Caco-2 (cell line): ENCODE data around the gene TIMM17A. TPM values are rescaled to one million over a fixed set of nuclear protein-coding genes. Genes with fewer than 3 reads are reported as not detected.

Source experiments
- BruUV-seq: library from RNA; stranded (reverse); fragments of 400-500 nt; replicated peaks from 2 replicates; lab custom pipeline; 2021; lab: Mats Ljungman, UMichigan
- CTCF ChIA-PET: fragments of 300-600 bp; sonication (Branson Sonifier 250); formaldehyde crosslinking; loops from one replicate; lab custom pipeline; 2022; ENCODE audit warnings: antibody characterized with exemption; lab: Charles Lee
- POLR2A ChIA-PET: fragments of 300-600 bp; sonication (Branson Sonifier 250); formaldehyde crosslinking; loops from one replicate; lab custom pipeline; 2022; ENCODE audit warnings: antibody characterized with exemption; lab: Charles Lee
- DNase-seq, 2 experiments: peaks; one replicate each; pipeline versions ENCODE4 v3.0.0 to v3.0.0-alpha.2; 2020 to 2022
- H3K27me3 ChIP-seq: replicated peaks from 2 replicates; pipeline ENCODE4 v1.6.0; 2011; ENCODE audit warnings: low read length; ENCODE audit not compliant: control insufficient read depth, insufficient read depth
- H3K36me3 ChIP-seq: 2 replicates; pipeline ENCODE4 v1.5.1; 2011; ENCODE audit warnings: low read length; ENCODE audit not compliant: control insufficient read depth, insufficient read depth
- H3K4me1 ChIP-seq: fragments of 250-450 bp; sonication (Bioruptor Pico); 2 replicates; pipeline ENCODE4 v1.5.1; 2020; ENCODE audit warnings: mild to moderate bottlenecking
- H3K4me3 ChIP-seq: 2 replicates; pipeline ENCODE4 v1.5.1; 2011; ENCODE audit warnings: low read depth, mild to moderate bottlenecking, control low read depth, low read length
- H3K9me3 ChIP-seq: fragments of 250-450 bp; sonication (Bioruptor Pico); 2 replicates; pipeline ENCODE4 v1.5.1; 2020; ENCODE audit warnings: mild to moderate bottlenecking, moderate library complexity
- H3K27ac Mint-ChIP-seq: one replicate; pipeline ENCODE4 v1.8.0; 2022; ENCODE audit warnings: mixed read lengths; ENCODE audit not compliant: unreplicated experiment
- H3K27me3 Mint-ChIP-seq: one replicate; pipeline ENCODE4 v1.8.0; 2022; ENCODE audit warnings: mixed read lengths; ENCODE audit not compliant: insufficient read depth, unreplicated experiment
- H3K36me3 Mint-ChIP-seq: one replicate; pipeline ENCODE4 v1.8.0; 2022; ENCODE audit warnings: mild to moderate bottlenecking, mixed read lengths; ENCODE audit not compliant: insufficient read depth, unreplicated experiment
- H3K4me1 Mint-ChIP-seq: one replicate; pipeline ENCODE4 v1.8.0; 2022; ENCODE audit warnings: low read depth, mixed read lengths; ENCODE audit not compliant: unreplicated experiment
- H3K4me3 Mint-ChIP-seq: one replicate; pipeline ENCODE4 v1.8.0; 2022; ENCODE audit warnings: mild to moderate bottlenecking, moderate library complexity, mixed read lengths; ENCODE audit not compliant: unreplicated experiment
- H3K9me3 Mint-ChIP-seq: one replicate; pipeline ENCODE4 v1.8.0; 2022; ENCODE audit warnings: mixed read lengths; ENCODE audit not compliant: unreplicated experiment
- intact Hi-C: fragments of 100-400 bp; cut with micrococcal nuclease; formaldehyde crosslinking; loops from one replicate; pipeline ENCODE4 v1.10.0; 2022; ENCODE audit not compliant: unreplicated experiment
- total RNA-seq: library from RNA; stranded (reverse); gene quantifications from 2 replicates; pipeline ENCODE4 v1.2.3, GENCODE V29; 2022
- TF ChIP-seq, protein P1 (sequence below), 2 experiments: fragments of 200-600 bp in 1 of 2; IDR thresholded peaks; 1 replicate in 1 of 2; 2 replicates in 1 of 2; pipeline versions ENCODE4 v1.5.1 to v1.8.0; 2011 to 2022; ENCODE audit warnings: antibody characterized with exemption in 1 of 2, control low read depth in 1 of 2, inconsistent platforms in 1 of 2, low read depth in 1 of 2, low read length in 1 of 2, mild to moderate bottlenecking in 1 of 2, moderate library complexity in 1 of 2; ENCODE audit not compliant: insufficient read depth in 1 of 2, severe bottlenecking in 1 of 2, unreplicated experiment in 1 of 2

Gene TIMM17A
- total RNA-seq, 1 experiment from 2014 or later, result 63.7 TPM

DNA sequence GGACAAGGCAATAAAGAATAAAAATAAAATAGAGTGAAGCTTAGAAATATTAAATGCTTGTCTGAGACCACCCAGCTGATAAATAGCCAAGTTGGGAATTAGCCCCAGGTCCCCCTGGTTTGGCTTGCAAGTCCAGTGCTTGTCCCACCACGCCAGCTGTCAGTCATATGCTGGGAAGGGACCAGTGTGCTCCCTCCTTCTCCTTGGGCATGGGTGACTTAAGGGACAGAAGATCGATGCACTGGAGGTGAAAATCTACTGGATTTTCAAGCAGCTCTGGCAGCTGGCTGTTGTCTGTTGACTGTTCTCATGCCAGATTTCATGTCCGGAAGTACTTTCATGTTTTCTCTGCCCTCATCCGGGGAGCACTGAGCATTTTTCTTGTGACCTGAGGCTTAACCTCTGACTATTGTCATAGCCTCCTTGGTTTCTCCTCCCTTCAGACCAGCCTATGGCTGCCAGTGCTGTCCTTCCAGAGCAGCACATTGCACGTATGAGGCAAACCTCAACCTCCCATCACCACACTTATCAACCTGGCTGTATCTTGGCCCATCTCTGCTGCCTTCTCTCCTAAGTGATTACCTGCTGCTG, 21.4 kb upstream of the TIMM17A start:
- Mint-ChIP-seq H3K27me3 (peaks cover 4% of the 10 kb centered on the region), H3K27ac (no peak overlapping the region), H3K4me1 (no peaks in the 10 kb centered on the region), H3K9me3 (no peaks in the 10 kb centered on the region), H3K4me3 (no peak overlapping the region), H3K36me3 (no peaks in the 10 kb centered on the region)
- Histone ChIP-seq H3K9me3 (no peaks in the 10 kb centered on the region), H3K36me3 (no peaks in the 10 kb centered on the region), H3K4me1 (peaks cover 11% of the 10 kb centered on the region; the same call in 1 of the 2 replicates), H3K4me3 (no peak overlapping the region), H3K27me3 (no peaks in the 10 kb centered on the region)
- DNase-seq, result no peak
- intact Hi-C loops, result no loop called here
- ChIA-PET POLR2A (no interaction called here), CTCF (no interaction called here)
- TF ChIP-seq, protein P1, sequence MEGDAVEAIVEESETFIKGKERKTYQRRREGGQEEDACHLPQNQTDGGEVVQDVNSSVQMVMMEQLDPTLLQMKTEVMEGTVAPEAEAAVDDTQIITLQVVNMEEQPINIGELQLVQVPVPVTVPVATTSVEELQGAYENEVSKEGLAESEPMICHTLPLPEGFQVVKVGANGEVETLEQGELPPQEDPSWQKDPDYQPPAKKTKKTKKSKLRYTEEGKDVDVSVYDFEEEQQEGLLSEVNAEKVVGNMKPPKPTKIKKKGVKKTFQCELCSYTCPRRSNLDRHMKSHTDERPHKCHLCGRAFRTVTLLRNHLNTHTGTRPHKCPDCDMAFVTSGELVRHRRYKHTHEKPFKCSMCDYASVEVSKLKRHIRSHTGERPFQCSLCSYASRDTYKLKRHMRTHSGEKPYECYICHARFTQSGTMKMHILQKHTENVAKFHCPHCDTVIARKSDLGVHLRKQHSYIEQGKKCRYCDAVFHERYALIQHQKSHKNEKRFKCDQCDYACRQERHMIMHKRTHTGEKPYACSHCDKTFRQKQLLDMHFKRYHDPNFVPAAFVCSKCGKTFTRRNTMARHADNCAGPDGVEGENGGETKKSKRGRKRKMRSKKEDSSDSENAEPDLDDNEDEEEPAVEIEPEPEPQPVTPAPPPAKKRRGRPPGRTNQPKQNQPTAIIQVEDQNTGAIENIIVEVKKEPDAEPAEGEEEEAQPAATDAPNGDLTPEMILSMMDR (IDR thresholded peaks at IDR 0.05; ENCODE audit: insufficient read depth in 1 of 2, low read depth in 1 of 2, low read length in 1 of 2, severe bottlenecking in 1 of 2, unreplicated experiment in 1 of 2), result no peak
- BruUV-seq, result no TSS peak

DNA sequence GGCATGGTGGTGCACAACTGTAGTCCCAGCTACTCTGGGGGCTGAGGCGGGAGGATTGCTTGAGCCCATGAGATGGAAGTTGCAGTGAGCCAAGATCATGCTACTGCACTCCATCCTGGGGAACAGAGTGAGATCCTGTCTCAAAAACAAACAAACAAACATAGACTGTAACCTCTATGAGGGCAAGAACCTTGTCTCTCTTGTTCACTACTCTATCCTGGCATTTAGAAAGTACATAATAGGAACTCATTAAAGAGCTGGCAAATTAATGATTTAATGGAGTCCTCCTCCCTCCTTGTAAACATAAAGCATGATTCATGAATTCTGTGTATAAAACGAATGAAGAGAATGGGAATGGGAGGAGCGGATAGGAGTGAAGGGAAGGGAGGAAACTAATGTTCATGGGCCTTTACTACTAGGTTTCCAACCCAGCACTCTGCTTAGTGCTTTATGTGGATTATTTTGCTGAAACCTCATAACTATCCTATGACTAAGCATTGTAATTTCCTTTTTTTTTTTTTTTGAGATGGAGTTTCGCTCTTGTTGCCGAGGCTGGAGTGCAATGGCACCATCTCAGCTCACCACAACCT, 17.6 kb upstream of the TIMM17A start:
- ChIA-PET POLR2A (no interaction called here), CTCF (interaction anchor here (0.7 kb wide), 1 partner anchor 13 kb away, joined by 3 read pairs; no protein-coding TSS in a partner anchor)
- Histone ChIP-seq H3K4me3 (no peak overlapping the region), H3K9me3 (no peaks in the 10 kb centered on the region), H3K36me3 (no peaks in the 10 kb centered on the region), H3K4me1 (no peaks in the 10 kb centered on the region), H3K27me3 (no peaks in the 10 kb centered on the region)
- peaks cover 4% of the 10 kb centered on the region for H3K27me3 Mint-ChIP-seq
- no peak overlapping the region for H3K27ac Mint-ChIP-seq
- TF ChIP-seq, protein P1 (IDR thresholded peaks at IDR 0.05; ENCODE audit: insufficient read depth in 1 of 2, low read depth in 1 of 2, low read length in 1 of 2, severe bottlenecking in 1 of 2, unreplicated experiment in 1 of 2), result no peak
- no peaks in the 10 kb centered on the region for H3K9me3 Mint-ChIP-seq
- no TSS peak for BruUV-seq
- no peaks in the 10 kb centered on the region for H3K36me3 Mint-ChIP-seq
- intact Hi-C loops, result no loop called here
- no peak for DNase-seq
- H3K4me3 Mint-ChIP-seq, result no peak overlapping the region
- H3K4me1 Mint-ChIP-seq, result no peaks in the 10 kb centered on the region

DNA sequence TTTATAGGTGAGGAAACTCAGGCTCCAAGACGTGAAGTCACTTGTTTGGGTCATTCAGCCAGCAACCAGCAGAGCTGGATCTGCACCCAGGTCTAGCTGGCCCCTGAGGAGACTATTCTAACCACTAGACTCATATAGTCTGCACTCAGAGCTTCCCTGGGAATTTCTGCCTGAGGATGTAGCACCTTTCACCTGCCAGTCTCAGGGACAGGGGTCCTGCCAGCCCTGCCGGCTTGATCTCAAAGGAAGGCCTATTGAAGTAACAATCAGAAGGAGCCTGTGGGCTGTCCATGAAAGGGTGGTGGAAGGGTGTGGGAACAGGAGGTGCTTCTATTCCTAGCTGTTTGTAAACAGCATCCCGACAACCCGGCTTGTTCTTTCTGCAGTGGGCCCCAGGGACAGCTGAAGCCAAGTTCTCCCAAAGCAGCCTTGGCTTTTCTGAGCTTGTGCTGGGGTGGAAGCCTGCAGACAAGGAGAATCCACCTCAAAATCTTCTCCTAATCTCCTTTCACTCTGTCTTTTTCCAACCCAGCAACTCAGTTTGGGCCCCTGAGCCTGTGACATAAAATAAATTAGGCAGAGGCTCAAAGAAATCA, 16.8 kb upstream of the TIMM17A start:
- Mint-ChIP-seq H3K27ac (no peak overlapping the region), H3K36me3 (no peaks in the 10 kb centered on the region), H3K4me1 (no peaks in the 10 kb centered on the region), H3K27me3 (peaks cover 4% of the 10 kb centered on the region), H3K4me3 (no peak overlapping the region), H3K9me3 (no peaks in the 10 kb centered on the region)
- TF ChIP-seq, protein P1 (IDR thresholded peaks at IDR 0.05; ENCODE audit: insufficient read depth in 1 of 2, low read depth in 1 of 2, low read length in 1 of 2, severe bottlenecking in 1 of 2, unreplicated experiment in 1 of 2), result no peak
- H3K4me3 ChIP-seq, result no peak overlapping the region
- no peak for DNase-seq
- H3K36me3 ChIP-seq, result no peaks in the 10 kb centered on the region
- no peaks in the 10 kb centered on the region for H3K9me3 ChIP-seq
- no peaks in the 10 kb centered on the region for H3K27me3 ChIP-seq
- CTCF ChIA-PET, result interaction anchor here (0.7 kb wide), 1 partner anchor 13 kb away, joined by 3 read pairs; no protein-coding TSS in a partner anchor
- no peaks in the 10 kb centered on the region for H3K4me1 ChIP-seq
- intact Hi-C loops, result no loop called here
- POLR2A ChIA-PET, result no interaction called here
- BruUV-seq, result no TSS peak
